T-cell (primary cell): ENCODE measurements around the gene KPNA5. TPM values are rescaled to one million over a fixed set of nuclear protein-coding genes. Genes with fewer than 3 reads are reported as not detected.

Source experiments
- ATAC-seq, 4 experiments: fragments of 200-7000 bp in 3 of 4; fragments of 150-1000 bp in 1 of 4; cut with Tn5 transposase; replicated peaks in 1 of 4; 1 replicate in 3 of 4; 2 replicates in 1 of 4; pipeline ENCODE4 v1.10.0; 2021; ENCODE audit warnings: moderate library complexity in 3 of 4, mild to moderate bottlenecking in 2 of 4, moderate number of reproducible peaks in 1 of 4
- CTCF ChIA-PET, 2 donors: fragments of 300-600 bp; sonication (Branson Sonifier 250); formaldehyde crosslinking; loops; one replicate each; lab custom pipeline; 2022; ENCODE audit warnings: antibody characterized with exemption in 2 of 2; lab: Charles Lee
- POLR2A ChIA-PET, 2 donors: fragments of 300-600 bp; sonication (Branson Sonifier 250); formaldehyde crosslinking; loops; one replicate each; lab custom pipeline; 2022; ENCODE audit warnings: antibody characterized with exemption in 2 of 2; lab: Charles Lee
- DNase-seq, 35 experiments: peaks; one replicate each; pipeline versions ENCODE4 v3.0.0 to v3.0.0-alpha.2; 2013 to 2023
- H3K27ac ChIP-seq: one replicate; pipeline ENCODE4 v1.5.1; 2013; ENCODE audit warnings: low read length
- H3K27me3 ChIP-seq, 2 experiments: replicated peaks in 1 of 2; 1 replicate in 1 of 2; 2 replicates in 1 of 2; pipeline versions ENCODE4 v1.6.1 to v1.7.0; 2013; ENCODE audit warnings: low read length in 1 of 2, mixed read lengths in 1 of 2; ENCODE audit not compliant: control insufficient read depth in 2 of 2, insufficient read depth in 2 of 2; ENCODE audit errors: extremely low read depth in 1 of 2
- H3K36me3 ChIP-seq, 2 donors: 1 replicate in 1 of 2; 2 replicates in 1 of 2; pipeline versions ENCODE4 v1.6.1 to v1.7.0; 2013; ENCODE audit warnings: low read length in 1 of 2; ENCODE audit not compliant: control insufficient read depth in 2 of 2, insufficient read depth in 1 of 2; ENCODE audit errors: extremely low read depth in 1 of 2
- H3K4me1 ChIP-seq, 2 experiments: 1 replicate in 1 of 2; 2 replicates in 1 of 2; pipeline versions ENCODE4 v1.6.1 to v1.7.0; 2013; ENCODE audit warnings: low read length in 2 of 2, mixed read lengths in 1 of 2; ENCODE audit not compliant: insufficient read depth in 2 of 2, control insufficient read depth in 1 of 2; ENCODE audit errors: extremely low read depth in 1 of 2
- H3K4me3 ChIP-seq, 2 donors: 1 replicate in 1 of 2; 2 replicates in 1 of 2; pipeline versions ENCODE4 v1.5.1 to v1.7.0; 2013; ENCODE audit warnings: mild to moderate bottlenecking in 2 of 2, low read length in 1 of 2, moderate library complexity in 1 of 2; ENCODE audit not compliant: control insufficient read depth in 1 of 2; ENCODE audit errors: extremely low read depth in 1 of 2
- H3K9me3 ChIP-seq: 2 replicates; pipeline ENCODE4 v1.7.0; 2013
- H3K27ac Mint-ChIP-seq, 2 donors: one replicate each; pipeline ENCODE4 v1.8.0; 2020 to 2021; ENCODE audit warnings: mild to moderate bottlenecking in 2 of 2, mixed read lengths in 2 of 2
- H3K27me3 Mint-ChIP-seq, 2 donors: one replicate each; pipeline ENCODE4 v1.8.0; 2021 to 2022; ENCODE audit warnings: mixed read lengths in 2 of 2
- H3K36me3 Mint-ChIP-seq: one replicate; pipeline ENCODE4 v1.8.0; 2021; ENCODE audit warnings: mixed read lengths
- H3K4me1 Mint-ChIP-seq, 3 donors: one replicate each; pipeline ENCODE4 v1.8.0; 2020 to 2022; ENCODE audit warnings: mixed read lengths in 3 of 3, mild to moderate bottlenecking in 1 of 3
- H3K4me3 Mint-ChIP-seq, 3 donors: one replicate each; pipeline ENCODE4 v1.8.0; 2020 to 2022; ENCODE audit warnings: mild to moderate bottlenecking in 3 of 3, mixed read lengths in 3 of 3, moderate library complexity in 3 of 3
- H3K9me3 Mint-ChIP-seq, 3 donors: one replicate each; pipeline ENCODE4 v1.8.0; 2020 to 2022; ENCODE audit warnings: mixed read lengths in 3 of 3
- WGBS: methylation state at CpG from one replicate; pipeline ENCODE4 v1.1.5; 2013; ENCODE audit warnings: missing lambda C conversion rate; ENCODE audit not compliant: insufficient coverage; 5-methylcytosine and 5-hydroxymethylcytosine counted together
- total RNA-seq, 35 experiments: library from RNA in 6 of 35; stranded (reverse) in 6 of 35; fragments of 120-200 nt in 1 of 35; gene quantifications; one replicate each; pipeline versions ENCODE4 v1.2.1 to v1.2.4 and lab custom pipeline; 2013 to 2026

Gene KPNA5
- total RNA-seq, 5 donors from 2014 or later (not counting 1 experiment from before 2014, with no cell fraction given): 41.3 to 57.3 (median 45.6) TPM

DNA sequence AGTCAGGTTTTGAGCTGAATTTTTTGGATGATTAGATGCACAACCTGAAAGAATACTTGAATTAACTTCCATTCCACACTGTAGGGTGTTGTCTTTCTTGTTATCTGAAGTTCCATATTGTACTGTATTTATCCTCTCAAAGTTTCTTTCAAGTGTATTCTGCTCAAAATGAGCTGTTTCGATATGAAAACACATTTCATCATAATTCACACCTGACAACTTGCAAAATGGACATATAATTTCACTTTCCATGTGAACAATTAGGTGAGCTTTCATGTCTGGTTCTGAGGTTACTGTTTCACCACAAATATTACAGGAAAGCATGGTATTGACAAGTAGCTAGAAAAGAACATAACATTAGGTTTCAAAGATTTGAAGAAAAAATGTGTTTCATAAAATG is 14.1 kb upstream of the KPNA5 start:
- Histone ChIP-seq H3K27me3 (peaks cover 0 to 3% of the 10 kb centered on the region in 2 experiments), H3K36me3 (peaks cover 0 to 5% of the 10 kb centered on the region in 2 donors), H3K4me3 (no peak overlapping the region), H3K4me1 (peaks cover 17 to 23% of the 10 kb centered on the region in 2 experiments), H3K9me3 (no peaks in the 10 kb centered on the region), H3K27ac (no peak overlapping the region)
- H3K36me3 Mint-ChIP-seq: peaks cover 10% of the 10 kb centered on the region
- ATAC-seq (no peak), DNase-seq (no peak)
- peaks cover 6 to 8% of the 10 kb centered on the region in 2 donors for H3K27me3 Mint-ChIP-seq
- POLR2A ChIA-PET: interaction anchor here (0.6 to 2.5 kb wide), 6 partner anchors 14 to 424 kb away, joined by 3 to 12 read pairs (median 4); partner anchors contain the start of gene KPNA5 (in 1 of the 2)
- no CpG with 5 or more reads among the region's 1 CpG for WGBS
- H3K9me3 Mint-ChIP-seq: no peaks in the 10 kb centered on the region
- CTCF ChIA-PET: interaction anchor here (0.6 to 1.3 kb wide), 6 partner anchors 22 to 935 kb away, joined by 3 to 7 read pairs (median 4); partner anchors contain the start of gene GOPC (in 1 of the 2)
- H3K4me1 Mint-ChIP-seq: peaks cover 50 to 56% (median 51%) of the 10 kb centered on the region in 3 donors
- no peak overlapping the region for H3K27ac Mint-ChIP-seq
- H3K4me3 Mint-ChIP-seq: peak overlapping the region; percentile 31 to 86 (median 51)

DNA sequence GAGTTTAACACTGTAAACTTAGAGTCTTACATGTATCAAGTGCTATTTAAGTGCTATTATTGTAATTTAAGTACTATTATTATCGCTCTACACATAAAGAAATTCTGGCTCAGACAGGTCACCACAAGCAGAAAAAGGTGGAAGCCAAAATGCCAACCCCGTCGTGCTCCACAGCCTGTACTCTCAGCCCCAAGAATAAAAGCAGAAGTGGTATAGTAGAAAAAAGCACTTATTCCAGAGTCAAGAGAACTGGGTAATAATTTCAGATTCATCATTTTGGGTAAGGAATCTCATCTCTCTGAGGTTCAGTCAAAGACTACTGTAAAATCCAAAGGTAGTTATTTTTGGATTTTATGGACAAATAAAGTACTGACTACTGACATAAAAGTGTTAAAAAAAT is 13.4 kb upstream of the KPNA5 start:
- H3K27me3 ChIP-seq: peaks cover 0 to 3% of the 10 kb centered on the region in 2 experiments
- peak overlapping the region in 1 of 2 donors; percentile 98 for H3K27ac Mint-ChIP-seq
- WGBS: no CpG with 5 or more reads among the region's 3 CpGs
- peaks cover 43 to 49% (median 44%) of the 10 kb centered on the region in 3 donors for H3K4me1 Mint-ChIP-seq
- ATAC-seq (no peak), DNase-seq (no peak)
- no peaks in the 10 kb centered on the region for H3K9me3 ChIP-seq
- no peaks in the 10 kb centered on the region for H3K36me3 ChIP-seq
- H3K4me3 ChIP-seq: peak overlapping the region; percentile 83 to 98
- peaks cover 10% of the 10 kb centered on the region for H3K36me3 Mint-ChIP-seq
- H3K27me3 Mint-ChIP-seq: peaks cover 10% of the 10 kb centered on the region in 2 donors
- H3K9me3 Mint-ChIP-seq: no peaks in the 10 kb centered on the region
- no peak overlapping the region for H3K27ac ChIP-seq
- H3K4me3 Mint-ChIP-seq: peak overlapping the region; percentile 86 to 99 (median 97)
- H3K4me1 ChIP-seq: peaks cover 17 to 23% of the 10 kb centered on the region in 2 experiments
- ChIA-PET POLR2A (interaction anchor here (0.7 to 2.5 kb wide), 3 partner anchors 13 to 424 kb away, joined by 3 to 12 read pairs (median 10); partner anchors contain the start of gene KPNA5 (in 1 of the 2)), CTCF (interaction anchor here (0.6 to 1.0 kb wide), 3 partner anchors 13 to 107 kb away, joined by 3 to 4 read pairs (median 4); partner anchors contain the start of gene KPNA5 (in 1 of the 2))

DNA sequence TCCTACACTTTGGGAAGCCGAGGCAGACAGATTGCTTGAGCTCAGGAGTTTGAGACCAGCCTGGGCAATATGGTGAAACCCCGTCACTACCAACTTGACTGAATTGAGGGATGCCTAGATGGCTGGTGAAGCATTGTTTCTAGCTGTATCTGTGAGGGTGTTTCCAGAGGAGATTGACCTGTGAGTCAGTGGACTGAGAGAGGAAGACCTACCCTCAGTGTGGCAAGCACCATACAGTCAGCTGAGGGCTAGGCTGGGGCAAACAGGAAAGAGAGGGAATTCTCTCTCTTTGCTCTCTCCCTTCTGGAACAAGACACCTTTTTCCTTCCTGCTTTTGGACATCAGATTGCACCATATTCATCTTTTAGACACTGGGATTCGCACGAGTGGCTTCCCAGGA is 8.7 kb upstream of the KPNA5 start:
- CTCF ChIA-PET: interaction anchor here in 1 of 2 donors (0.8 kb wide), 1 partner anchor 24 kb away, joined by 3 read pairs; no protein-coding TSS in a partner anchor
- Mint-ChIP-seq H3K36me3 (no peaks in the 10 kb centered on the region), H3K9me3 (no peaks in the 10 kb centered on the region), H3K4me1 (peaks cover 9% of the 10 kb centered on the region in 3 donors), H3K27ac (no peak overlapping the region), H3K27me3 (peaks cover 10% of the 10 kb centered on the region in 2 donors), H3K4me3 (no peak overlapping the region)
- POLR2A ChIA-PET: interaction anchor here in 1 of 2 donors (1.1 kb wide), 1 partner anchor 102 kb away, joined by 3 read pairs; no protein-coding TSS in a partner anchor
- H3K27me3 ChIP-seq: peaks cover 0 to 3% of the 10 kb centered on the region in 2 experiments
- no peaks in the 10 kb centered on the region for H3K36me3 ChIP-seq
- H3K9me3 ChIP-seq: no peaks in the 10 kb centered on the region
- WGBS: 92% methylated on average over 3 of the region's 4 CpGs
- DNase-seq (no peak), ATAC-seq (no peak)
- H3K4me1 ChIP-seq: peaks cover 10 to 12% of the 10 kb centered on the region in 2 experiments
- H3K27ac ChIP-seq: no peak overlapping the region
- H3K4me3 ChIP-seq: no peak overlapping the region

DNA sequence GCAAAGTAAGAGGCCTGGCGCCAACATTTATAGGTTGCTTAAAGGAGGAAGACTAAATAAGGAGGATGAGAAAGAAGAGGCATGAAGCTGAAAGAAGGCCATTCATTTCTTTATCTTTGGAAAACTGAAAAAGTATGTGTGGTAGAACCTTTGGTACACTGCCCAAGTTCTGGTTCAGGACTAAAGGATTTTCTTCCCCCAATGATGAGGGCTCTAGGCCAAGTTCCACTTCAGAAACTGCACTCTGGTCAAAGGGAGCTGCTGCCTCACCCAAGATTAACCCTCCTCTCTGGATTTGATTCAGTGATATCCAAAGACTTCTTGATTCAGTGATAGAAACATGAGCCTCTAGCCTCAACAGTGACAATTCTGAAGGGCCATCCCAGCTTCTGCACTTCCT is 5.0 kb upstream of the KPNA5 start:
- H3K36me3 ChIP-seq: no peaks in the 10 kb centered on the region
- no peak overlapping the region for H3K4me3 Mint-ChIP-seq
- peaks cover 5 to 8% of the 10 kb centered on the region in 2 donors for H3K27me3 Mint-ChIP-seq
- no peaks in the 10 kb centered on the region for H3K27me3 ChIP-seq
- ChIA-PET POLR2A (no interaction called here), CTCF (no interaction called here)
- 100% methylated on average over 1 of the region's 1 CpG for WGBS
- H3K4me3 ChIP-seq: no peak overlapping the region
- DNase-seq (no peak), ATAC-seq (no peak)
- H3K36me3 Mint-ChIP-seq: no peaks in the 10 kb centered on the region
- H3K27ac ChIP-seq: no peak overlapping the region
- H3K4me1 Mint-ChIP-seq: peaks cover 15 to 21% (median 17%) of the 10 kb centered on the region in 3 donors
- peaks cover 2 to 5% of the 10 kb centered on the region in 2 experiments for H3K4me1 ChIP-seq
- no peaks in the 10 kb centered on the region for H3K9me3 ChIP-seq
- H3K27ac Mint-ChIP-seq: no peak overlapping the region
- no peaks in the 10 kb centered on the region for H3K9me3 Mint-ChIP-seq

DNA sequence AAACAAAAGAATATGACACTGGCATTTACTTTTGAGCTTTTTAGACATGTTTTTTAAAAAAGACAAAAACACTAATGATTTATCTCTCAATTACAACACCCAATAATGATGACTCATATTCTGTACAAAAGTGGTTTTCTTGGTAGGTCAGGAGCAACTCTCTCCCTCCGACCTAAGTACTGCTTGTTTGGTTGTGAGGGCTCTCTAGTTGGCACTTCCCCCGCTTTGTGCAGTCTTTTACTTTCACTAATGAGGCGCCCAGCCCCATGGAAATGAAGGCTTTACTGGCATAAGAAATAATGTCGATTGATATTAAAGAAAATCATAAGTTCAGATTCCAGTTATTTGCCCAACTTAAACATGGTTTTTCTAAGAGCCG is 1.3 kb downstream of the KPNA5 start:
- peaks cover 22% of the 10 kb centered on the region for H3K36me3 Mint-ChIP-seq
- H3K4me1 Mint-ChIP-seq: peaks cover 63 to 74% (median 65%) of the 10 kb centered on the region in 3 donors
- no peaks in the 10 kb centered on the region for H3K9me3 ChIP-seq
- H3K4me3 Mint-ChIP-seq: peak overlapping the region; percentile 94 to 99 (median 97)
- peak overlapping the region; percentile 41 to 92 for H3K4me3 ChIP-seq
- WGBS: no CpG with 5 or more reads among the region's 5 CpGs
- peak overlapping the region; percentile 90 to 92 for H3K27ac Mint-ChIP-seq
- H3K27me3 Mint-ChIP-seq: no peaks in the 10 kb centered on the region
- POLR2A ChIA-PET: interaction anchor here in 1 of 2 donors (0.7 to 2.2 kb wide), 2 partner anchors 15 to 410 kb away, joined by 3 to 10 read pairs; partner anchors contain the start of gene ZUP1
- CTCF ChIA-PET: no interaction called here
- peaks cover 0 to 7% (median 0%) of the 10 kb centered on the region in 3 donors for H3K9me3 Mint-ChIP-seq
- H3K4me1 ChIP-seq: peaks cover 5 to 17% of the 10 kb centered on the region in 2 experiments
- peak overlapping the region; percentile 95 for H3K27ac ChIP-seq
- H3K36me3 ChIP-seq: peaks cover 0 to 3% of the 10 kb centered on the region in 2 donors
- H3K27me3 ChIP-seq: no peaks in the 10 kb centered on the region
- DNase-seq: peak in 20 of 35 experiments; percentile 6 to 63 (median 22)
- ATAC-seq: peak in 2 of 4 experiments; percentile 8 to 17

DNA sequence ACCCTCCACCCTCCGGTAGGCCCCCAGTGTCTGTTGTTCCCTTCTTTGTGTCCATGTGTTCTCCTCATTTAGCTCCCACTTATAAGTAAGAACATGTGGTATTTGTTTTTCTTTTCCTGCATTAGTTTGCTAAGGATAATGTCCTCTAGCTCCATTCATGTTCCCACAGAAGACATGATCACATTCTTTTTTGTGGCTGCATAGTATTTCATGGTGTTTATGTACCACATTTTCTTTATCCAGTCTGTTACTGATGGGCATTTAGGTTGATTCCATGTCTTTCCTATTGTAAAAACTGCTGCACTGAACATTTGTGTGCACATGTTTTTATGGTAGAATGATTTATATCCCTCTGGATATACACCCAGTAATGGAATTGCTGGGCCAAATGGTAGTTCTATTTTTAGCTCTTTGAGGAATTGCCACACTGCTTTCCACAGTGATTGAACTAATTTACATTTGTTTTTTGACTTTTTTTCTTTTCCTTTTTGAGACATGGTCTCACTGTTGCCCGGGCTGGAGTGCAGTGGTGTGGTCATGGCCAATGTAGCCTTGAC is 4.5 kb downstream of the KPNA5 start:
- H3K4me1 Mint-ChIP-seq: peaks cover 67 to 77% (median 69%) of the 10 kb centered on the region in 3 donors

More for the DNA sequence above, 4.5 kb downstream of the KPNA5 start:
- peaks cover 34% of the 10 kb centered on the region for H3K36me3 Mint-ChIP-seq
- ChIA-PET POLR2A (no interaction called here), CTCF (interaction anchor here in 1 of 2 donors (1.0 kb wide), 1 partner anchor 588 kb away, joined by 3 read pairs; no protein-coding TSS in a partner anchor)
- peaks cover 0 to 7% (median 0%) of the 10 kb centered on the region in 3 donors for H3K9me3 Mint-ChIP-seq
- H3K27ac Mint-ChIP-seq: no peak overlapping the region
- peaks cover 5 to 12% of the 10 kb centered on the region in 2 experiments for H3K4me1 ChIP-seq
- peak overlapping the region in 1 of 3 donors; percentile 15 for H3K4me3 Mint-ChIP-seq
- no peaks in the 10 kb centered on the region for H3K9me3 ChIP-seq
- WGBS: no CpG with 5 or more reads among the region's 2 CpGs
- H3K27me3 Mint-ChIP-seq: no peaks in the 10 kb centered on the region
- H3K4me3 ChIP-seq: no peak overlapping the region
- no peak overlapping the region for H3K27ac ChIP-seq
- DNase-seq (no peak), ATAC-seq (no peak)
- no peaks in the 10 kb centered on the region for H3K27me3 ChIP-seq
- H3K36me3 ChIP-seq: peaks cover 0 to 9% of the 10 kb centered on the region in 2 donors
